ENCODE measurements around the gene NELL1.

NELL1 gene

DNA sequence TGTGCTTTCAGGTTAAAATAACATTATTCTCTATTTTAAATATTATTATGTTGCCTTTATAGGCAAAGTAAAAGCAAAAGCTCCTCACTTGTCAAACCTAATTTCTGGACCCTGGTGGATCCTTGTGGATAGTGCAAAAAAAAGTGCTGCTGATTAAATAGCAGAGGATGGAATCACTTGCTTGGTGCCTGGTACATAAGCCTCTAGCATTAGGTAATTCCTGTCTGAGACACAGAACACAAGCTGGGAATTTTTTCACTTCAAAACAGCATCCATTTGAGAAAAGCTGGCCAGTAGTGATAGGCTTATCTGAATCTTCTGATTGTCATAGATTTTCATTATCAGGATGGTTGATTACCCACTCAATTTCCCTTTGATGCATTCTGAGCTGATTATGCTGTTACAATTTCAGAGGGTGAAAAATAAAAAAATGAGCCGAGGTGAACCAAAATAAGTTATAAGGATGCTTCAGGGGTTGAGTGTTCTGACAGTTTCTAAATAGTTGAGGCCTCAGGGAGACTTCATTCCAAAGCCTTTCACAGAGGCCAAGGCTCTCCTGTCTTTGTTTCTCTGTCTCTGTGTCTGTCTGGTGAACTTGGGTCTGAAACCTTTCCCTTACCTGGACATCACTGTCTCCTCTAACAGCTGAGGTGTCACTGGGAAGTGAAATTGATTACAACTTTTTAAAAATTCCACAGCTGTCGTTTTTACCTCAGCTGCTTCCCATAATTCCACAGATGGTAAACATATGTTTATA lies 242.9 kb downstream of the NELL1 start:
- no peak overlapping the region for H3K4me3 ChIP-seq (replicated peaks; ENCODE audit: insufficient read depth, low read length)
- DNase-seq (ENCODE audit: low read depth in 1 of 2, low spot score in 1 of 2) = no peak
- no peaks in the 10 kb centered on the region for H3K27me3 ChIP-seq (ENCODE audit: insufficient read depth, poor library complexity, severe bottlenecking)
- TF ChIP-seq POLR2AphosphoS5 (IDR thresholded peaks at IDR 0.05; ENCODE audit: low read depth) (no peak), GABPA (IDR thresholded peaks at IDR 0.05; ENCODE audit: low read depth) (no peak), SPI1 (IDR thresholded peaks at IDR 0.05; ENCODE audit: borderline replicate concordance, low read depth) (no peak)
- TF ChIP-seq, protein P1, sequence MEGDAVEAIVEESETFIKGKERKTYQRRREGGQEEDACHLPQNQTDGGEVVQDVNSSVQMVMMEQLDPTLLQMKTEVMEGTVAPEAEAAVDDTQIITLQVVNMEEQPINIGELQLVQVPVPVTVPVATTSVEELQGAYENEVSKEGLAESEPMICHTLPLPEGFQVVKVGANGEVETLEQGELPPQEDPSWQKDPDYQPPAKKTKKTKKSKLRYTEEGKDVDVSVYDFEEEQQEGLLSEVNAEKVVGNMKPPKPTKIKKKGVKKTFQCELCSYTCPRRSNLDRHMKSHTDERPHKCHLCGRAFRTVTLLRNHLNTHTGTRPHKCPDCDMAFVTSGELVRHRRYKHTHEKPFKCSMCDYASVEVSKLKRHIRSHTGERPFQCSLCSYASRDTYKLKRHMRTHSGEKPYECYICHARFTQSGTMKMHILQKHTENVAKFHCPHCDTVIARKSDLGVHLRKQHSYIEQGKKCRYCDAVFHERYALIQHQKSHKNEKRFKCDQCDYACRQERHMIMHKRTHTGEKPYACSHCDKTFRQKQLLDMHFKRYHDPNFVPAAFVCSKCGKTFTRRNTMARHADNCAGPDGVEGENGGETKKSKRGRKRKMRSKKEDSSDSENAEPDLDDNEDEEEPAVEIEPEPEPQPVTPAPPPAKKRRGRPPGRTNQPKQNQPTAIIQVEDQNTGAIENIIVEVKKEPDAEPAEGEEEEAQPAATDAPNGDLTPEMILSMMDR (IDR thresholded peaks at IDR 0.05; ENCODE audit: insufficient read depth, low read length) = no peak
- TF ChIP-seq, protein P2, sequence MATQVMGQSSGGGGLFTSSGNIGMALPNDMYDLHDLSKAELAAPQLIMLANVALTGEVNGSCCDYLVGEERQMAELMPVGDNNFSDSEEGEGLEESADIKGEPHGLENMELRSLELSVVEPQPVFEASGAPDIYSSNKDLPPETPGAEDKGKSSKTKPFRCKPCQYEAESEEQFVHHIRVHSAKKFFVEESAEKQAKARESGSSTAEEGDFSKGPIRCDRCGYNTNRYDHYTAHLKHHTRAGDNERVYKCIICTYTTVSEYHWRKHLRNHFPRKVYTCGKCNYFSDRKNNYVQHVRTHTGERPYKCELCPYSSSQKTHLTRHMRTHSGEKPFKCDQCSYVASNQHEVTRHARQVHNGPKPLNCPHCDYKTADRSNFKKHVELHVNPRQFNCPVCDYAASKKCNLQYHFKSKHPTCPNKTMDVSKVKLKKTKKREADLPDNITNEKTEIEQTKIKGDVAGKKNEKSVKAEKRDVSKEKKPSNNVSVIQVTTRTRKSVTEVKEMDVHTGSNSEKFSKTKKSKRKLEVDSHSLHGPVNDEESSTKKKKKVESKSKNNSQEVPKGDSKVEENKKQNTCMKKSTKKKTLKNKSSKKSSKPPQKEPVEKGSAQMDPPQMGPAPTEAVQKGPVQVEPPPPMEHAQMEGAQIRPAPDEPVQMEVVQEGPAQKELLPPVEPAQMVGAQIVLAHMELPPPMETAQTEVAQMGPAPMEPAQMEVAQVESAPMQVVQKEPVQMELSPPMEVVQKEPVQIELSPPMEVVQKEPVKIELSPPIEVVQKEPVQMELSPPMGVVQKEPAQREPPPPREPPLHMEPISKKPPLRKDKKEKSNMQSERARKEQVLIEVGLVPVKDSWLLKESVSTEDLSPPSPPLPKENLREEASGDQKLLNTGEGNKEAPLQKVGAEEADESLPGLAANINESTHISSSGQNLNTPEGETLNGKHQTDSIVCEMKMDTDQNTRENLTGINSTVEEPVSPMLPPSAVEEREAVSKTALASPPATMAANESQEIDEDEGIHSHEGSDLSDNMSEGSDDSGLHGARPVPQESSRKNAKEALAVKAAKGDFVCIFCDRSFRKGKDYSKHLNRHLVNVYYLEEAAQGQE (IDR thresholded peaks at IDR 0.05; ENCODE audit: insufficient replicate concordance, low read depth) = no peak
- H3K27ac ChIP-seq (replicated peaks) = no peak overlapping the region

DNA sequence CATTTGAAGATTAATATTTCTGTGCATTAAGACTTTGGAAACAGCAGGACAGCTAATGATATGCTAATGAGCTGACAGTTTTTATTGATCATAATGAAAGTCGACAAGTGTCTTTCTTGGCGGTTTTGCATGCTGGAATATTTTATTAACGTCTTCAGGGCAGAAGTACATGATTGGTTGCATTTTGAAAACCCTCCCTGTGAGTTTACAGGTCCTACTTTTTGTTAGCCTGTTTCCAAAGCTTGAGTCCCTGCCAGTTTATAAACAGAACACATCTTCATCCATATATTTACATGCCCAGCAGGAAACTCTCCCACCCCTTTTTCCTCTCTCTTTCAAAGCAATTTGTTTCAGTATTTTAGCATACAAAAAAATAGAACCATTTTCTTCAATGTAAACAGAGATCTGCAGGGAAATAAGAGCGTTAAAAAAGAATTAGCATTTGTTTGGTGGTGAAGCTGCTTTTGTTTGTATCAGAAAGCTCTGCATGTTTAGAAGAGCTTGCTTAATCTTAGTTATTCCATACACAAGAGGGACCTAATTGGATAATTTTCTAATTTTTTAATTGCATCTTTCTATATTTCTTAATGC lies 243.6 kb downstream of the NELL1 start:
- H3K27ac ChIP-seq (replicated peaks) = no peak overlapping the region
- no peak overlapping the region for H3K4me3 ChIP-seq (replicated peaks; ENCODE audit: insufficient read depth, low read length)
- TF ChIP-seq, protein P2 (IDR thresholded peaks at IDR 0.05; ENCODE audit: insufficient replicate concordance, low read depth) = no peak
- TF ChIP-seq GABPA (IDR thresholded peaks at IDR 0.05; ENCODE audit: low read depth) = no peak
- no peak for TF ChIP-seq POLR2AphosphoS5 (IDR thresholded peaks at IDR 0.05; ENCODE audit: low read depth)
- TF ChIP-seq SPI1 (IDR thresholded peaks at IDR 0.05; ENCODE audit: borderline replicate concordance, low read depth) = no peak
- TF ChIP-seq, protein P1 (IDR thresholded peaks at IDR 0.05; ENCODE audit: insufficient read depth, low read length) = no peak

DNA sequence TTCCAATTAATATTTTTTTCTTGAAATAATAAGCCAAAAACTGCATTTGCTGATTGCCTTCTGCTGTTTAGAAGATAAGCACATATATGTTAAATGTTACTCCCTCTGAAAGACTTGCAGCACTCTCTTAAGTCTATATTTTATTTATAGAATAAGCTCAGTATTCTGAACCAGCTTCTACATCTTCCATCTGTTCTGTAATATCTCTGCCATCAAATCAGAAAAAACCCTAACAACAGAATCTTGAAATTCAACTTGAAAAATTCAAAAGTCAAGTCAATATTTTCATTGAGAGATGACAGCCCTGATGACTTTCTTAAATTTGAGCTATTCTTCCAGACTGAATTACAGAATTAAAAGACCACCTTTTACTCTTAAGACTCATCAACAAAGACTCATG lies 247.9 kb downstream of the NELL1 start:
- no peak overlapping the region for H3K27ac ChIP-seq (replicated peaks)
- TF ChIP-seq POLR2AphosphoS5 (IDR thresholded peaks at IDR 0.05; ENCODE audit: low read depth) = no peak
- TF ChIP-seq, protein P2 (IDR thresholded peaks at IDR 0.05; ENCODE audit: insufficient replicate concordance, low read depth) = no peak
- TF ChIP-seq SPI1 (IDR thresholded peaks at IDR 0.05; ENCODE audit: borderline replicate concordance, low read depth) = no peak
- TF ChIP-seq GABPA (IDR thresholded peaks at IDR 0.05; ENCODE audit: low read depth) = no peak
- TF ChIP-seq, protein P1 (IDR thresholded peaks at IDR 0.05; ENCODE audit: insufficient read depth, low read length) = no peak
- DNase-seq (ENCODE audit: low read depth in 1 of 2, low spot score in 1 of 2) = no peak
- no peak overlapping the region for H3K4me3 ChIP-seq (replicated peaks; ENCODE audit: insufficient read depth, low read length)
- no peaks in the 10 kb centered on the region for H3K27me3 ChIP-seq (ENCODE audit: insufficient read depth, poor library complexity, severe bottlenecking)

More for the DNA sequence above, 243.6 kb downstream of the NELL1 start:
- no peak for DNase-seq (ENCODE audit: low read depth in 1 of 2, low spot score in 1 of 2)
- H3K27me3 ChIP-seq (ENCODE audit: insufficient read depth, poor library complexity, severe bottlenecking) = no peaks in the 10 kb centered on the region
